WI38 (cell line): ENCODE results near the gene OSBPL9.

Source experiments
- H3K4me3 ChIP-seq: 2 replicates; pipeline ENCODE4 v1.5.1; 2011; ENCODE audit warnings: low read depth, mild to moderate bottlenecking, control low read depth, low read length
- CTCF ChIP-seq: IDR thresholded peaks from 2 replicates; pipeline ENCODE4 v1.5.1; 2012; ENCODE audit warnings: low read depth, mild to moderate bottlenecking, control low read depth, low read length

Gene OSBPL9

GRCh38 chr1:51750729-51751128, 133.8 kb downstream of the OSBPL9 start:
- no peak for TF ChIP-seq CTCF
- H3K4me3 ChIP-seq = no peak overlapping the region

- H3K4me3 ChIP-seq = no peak overlapping the region
- no peak for TF ChIP-seq CTCF
Measured at GRCh38 chr1:51752073-51752948, 135.4 kb downstream of the OSBPL9 start.

GRCh38 chr1:51753969-51754368, 137.1 kb downstream of the OSBPL9 start:
- H3K4me3 ChIP-seq = no peak overlapping the region
- TF ChIP-seq CTCF = no peak

GRCh38 chr1:51754666-51755065, 137.8 kb downstream of the OSBPL9 start:
- no peak overlapping the region for H3K4me3 ChIP-seq
- TF ChIP-seq CTCF = no peak

- H3K4me3 ChIP-seq = no peak overlapping the region
Measured at GRCh38 chr1:51755437-51755836, 138.5 kb downstream of the OSBPL9 start.

GRCh38 chr1:51756290-51756689, 139.4 kb downstream of the OSBPL9 start:
- no peak for TF ChIP-seq CTCF
- no peak overlapping the region for H3K4me3 ChIP-seq

More at GRCh38 chr1:51755437-51755836, 138.5 kb downstream of the OSBPL9 start:
- TF ChIP-seq CTCF = no peak

GRCh38 chr1:51758310-51758709, 141.4 kb downstream of the OSBPL9 start:
- TF ChIP-seq CTCF = no peak
- no peak overlapping the region for H3K4me3 ChIP-seq
